Right lung (tissue), 5 donors: ENCODE measurements around the gene NR3C1. TPM values are rescaled to one million over a fixed set of nuclear protein-coding genes. Genes with fewer than 3 reads are reported as not detected.

Experiments used
- DNase-seq, 2 donors: peaks; one replicate each; pipeline ENCODE4 v3.0.0-alpha.2; 2013
- polyA plus RNA-seq, 5 donors: library from polyadenylated mRNA; unstranded; fragments of 120-200 nt; gene quantifications; one replicate each; pipeline versions ENCODE4 v1.2.1 to v1.2.3, GENCODE V29; 2013; ENCODE audit warnings: inconsistent platforms in 1 of 5, low replicate concordance in 1 of 5; ENCODE audit not compliant: insufficient read length in 5 of 5, insufficient read depth in 1 of 5

NR3C1 gene
- polyA plus RNA-seq, 5 donors, result 47.8 to 73.9 (median 62.5) TPM

GRCh38 chr5:143262393-143263174 is 140.9 kb downstream of the NR3C1 start:
- DNase-seq, result no peak

GRCh38 chr5:143261748-143262392 is 141.6 kb downstream of the NR3C1 start:
- no peak for DNase-seq

- DNase-seq, result no peak
These were observed 144.3 kb downstream of the NR3C1 start for GRCh38 chr5:143259254-143259605.

GRCh38 chr5:143258559-143259253 is 144.8 kb downstream of the NR3C1 start:
- DNase-seq, result no peak

GRCh38 chr5:143254819-143255218 is 148.7 kb downstream of the NR3C1 start:
- DNase-seq, result no peak

GRCh38 chr5:143251946-143252345 is 151.5 kb downstream of the NR3C1 start:
- DNase-seq, result no peak

- no peak for DNase-seq
These were observed 152.3 kb downstream of the NR3C1 start for GRCh38 chr5:143251190-143251589.

- DNase-seq, result no peak
These were observed 153.6 kb downstream of the NR3C1 start for GRCh38 chr5:143249851-143250250.

- DNase-seq, result no peak
These were observed 154.5 kb downstream of the NR3C1 start for GRCh38 chr5:143248822-143249579.

GRCh38 chr5:143248391-143248790 is 155.1 kb downstream of the NR3C1 start:
- DNase-seq, result no peak

GRCh38 chr5:143247134-143247815 is 156.2 kb downstream of the NR3C1 start:
- no peak for DNase-seq

GRCh38 chr5:143245929-143246561 is 157.4 kb downstream of the NR3C1 start:
- DNase-seq, result no peak

- DNase-seq, result no peak
These were observed 158.5 kb downstream of the NR3C1 start for GRCh38 chr5:143244990-143245389.

- no peak for DNase-seq
These were observed 159.3 kb downstream of the NR3C1 start for GRCh38 chr5:143244000-143244736.

GRCh38 chr5:143243103-143243502 is 160.4 kb downstream of the NR3C1 start:
- no peak for DNase-seq

GRCh38 chr5:143241892-143242291 is 161.6 kb downstream of the NR3C1 start:
- DNase-seq, result no peak

- DNase-seq, result no peak
These were observed 163.5 kb downstream of the NR3C1 start for GRCh38 chr5:143239882-143240518.

- DNase-seq, result no peak
These were observed 164.9 kb downstream of the NR3C1 start for GRCh38 chr5:143238620-143239019.

GRCh38 chr5:143237664-143238063 is 165.8 kb downstream of the NR3C1 start:
- DNase-seq, result no peak

- no peak for DNase-seq
These were observed 166.8 kb downstream of the NR3C1 start for GRCh38 chr5:143236682-143237081.
